Liver (tissue), 3 donors: ENCODE measurements around the gene AXDND1.

Experiments
- ATF3 ChIP-seq: IDR thresholded peaks from 2 replicates; pipeline ENCODE4 v1.6.1; 2016; ENCODE audit warnings: antibody characterized with exemption
- CTCF ChIP-seq: fragments of 150-350 bp; IDR thresholded peaks from 2 replicates; pipeline ENCODE4 v1.5.1; 2017; ENCODE audit warnings: improper control_type of control experiment, low read depth, low read length; ENCODE audit not compliant: missing input control
- EGR1 ChIP-seq, 2 donors: IDR thresholded peaks; 2 replicates each; pipeline ENCODE4 v1.6.1; 2016 to 2018; ENCODE audit warnings: antibody characterized with exemption in 2 of 2, low read depth in 2 of 2
- GABPA ChIP-seq, 2 donors: IDR thresholded peaks in 1 of 2; conservative IDR thresholded peaks in 1 of 2; 2 replicates each; pipeline ENCODE4 v1.6.1; 2016; ENCODE audit warnings: antibody characterized with exemption in 2 of 2, mild to moderate bottlenecking in 1 of 2, moderate library complexity in 1 of 2
- HNF4A ChIP-seq, 2 donors: conservative IDR thresholded peaks; 2 replicates each; pipeline ENCODE4 v1.6.1; 2016; ENCODE audit warnings: antibody characterized with exemption in 2 of 2, mild to moderate bottlenecking in 2 of 2
- JUND ChIP-seq, 2 donors: IDR thresholded peaks; 2 replicates each; pipeline ENCODE4 v1.6.1; 2016; ENCODE audit warnings: antibody characterized with exemption in 2 of 2
- MAX ChIP-seq: IDR thresholded peaks from 2 replicates; pipeline ENCODE4 v1.6.1; 2016; ENCODE audit warnings: antibody characterized with exemption
- NR2F2 ChIP-seq: IDR thresholded peaks from 2 replicates; pipeline ENCODE4 v1.6.1; 2016; ENCODE audit warnings: antibody characterized with exemption
- RAD21 ChIP-seq, 2 donors: IDR thresholded peaks; 2 replicates each; pipeline ENCODE4 v1.6.1; 2016; ENCODE audit warnings: antibody characterized with exemption in 2 of 2, mild to moderate bottlenecking in 2 of 2
- REST ChIP-seq: IDR thresholded peaks from 2 replicates; pipeline ENCODE4 v1.6.1; 2016; ENCODE audit warnings: antibody characterized with exemption, mild to moderate bottlenecking
- SP1 ChIP-seq: IDR thresholded peaks from 2 replicates; pipeline ENCODE4 v1.6.1; 2018; ENCODE audit warnings: antibody characterized with exemption, mild to moderate bottlenecking
- TAF1 ChIP-seq: conservative IDR thresholded peaks from 2 replicates; pipeline ENCODE4 v1.6.1; 2016; ENCODE audit warnings: antibody characterized with exemption, mild to moderate bottlenecking
- YY1 ChIP-seq: IDR thresholded peaks from 2 replicates; pipeline ENCODE4 v1.6.1; 2016; ENCODE audit warnings: antibody characterized with exemption, mild to moderate bottlenecking
- ZBTB33 ChIP-seq: IDR thresholded peaks from 2 replicates; pipeline ENCODE4 v1.6.1; 2016; ENCODE audit warnings: antibody characterized with exemption
- donor health status: healthy.
- donor health status: healthy.

- no peak for TF ChIP-seq YY1
- TF ChIP-seq CTCF, result no peak
- TF ChIP-seq REST, result no peak
- TF ChIP-seq JUND (IDR thresholded peaks at IDR 0.05), result no peak
- TF ChIP-seq ZBTB33, result no peak
- TF ChIP-seq EGR1 (IDR thresholded peaks at IDR 0.05; ENCODE audit: low read depth in 2 of 2), result no peak
- no peak for TF ChIP-seq RAD21 (IDR thresholded peaks at IDR 0.05)
- no peak for TF ChIP-seq GABPA (IDR thresholded peaks at IDR 0.05 in 1 of 2, conservative IDR thresholded peaks at IDR 0.05 in 1 of 2)
- no peak for TF ChIP-seq NR2F2
- TF ChIP-seq SP1, result no peak
- TF ChIP-seq TAF1, result no peak
- TF ChIP-seq MAX, result no peak
- TF ChIP-seq HNF4A (conservative IDR thresholded peaks at IDR 0.05), result no peak
- TF ChIP-seq ATF3, result no peak
These were observed 71.4 kb downstream of the AXDND1 start for GRCh38 chr1:179437171-179437570.
